AG09319 (cell line): ENCODE results near the gene STK17A.
A peak's percentile ranks its signal among the peaks of the same experiment; 100 is the strongest.

Source experiments
- DNase-seq: peaks from one replicate; pipeline ENCODE4 v3.0.0-alpha.2; 2010; ENCODE audit warnings: low read depth; ENCODE audit errors: extremely low read depth
- TF ChIP-seq, protein P1 (sequence below): IDR thresholded peaks from 2 replicates; pipeline ENCODE4 v1.5.1; 2011; ENCODE audit warnings: low read depth, mild to moderate bottlenecking, inconsistent platforms, low read length, moderate library complexity

Gene STK17A

DNA sequence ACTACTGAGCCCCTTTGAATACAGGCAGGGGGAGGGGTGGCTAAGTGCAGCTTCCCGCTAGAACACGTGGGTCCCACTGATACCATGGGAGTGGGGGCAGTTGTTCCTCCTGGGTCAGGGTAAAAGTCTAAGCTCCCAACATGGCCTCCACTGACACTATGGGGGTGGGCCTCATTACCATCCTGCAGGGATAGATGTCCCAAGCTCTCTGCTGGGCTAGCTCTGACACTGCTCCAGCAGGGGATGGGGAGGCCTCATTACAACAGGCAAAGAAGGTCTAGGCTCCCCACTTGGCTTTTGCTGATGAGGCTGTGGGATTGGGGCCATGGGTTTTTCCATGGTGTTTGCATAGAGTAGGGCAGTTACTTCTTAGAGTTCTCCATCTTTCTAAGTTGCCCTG is 51.5 kb downstream of the STK17A start:
- no peak for DNase-seq
- TF ChIP-seq, protein P1, sequence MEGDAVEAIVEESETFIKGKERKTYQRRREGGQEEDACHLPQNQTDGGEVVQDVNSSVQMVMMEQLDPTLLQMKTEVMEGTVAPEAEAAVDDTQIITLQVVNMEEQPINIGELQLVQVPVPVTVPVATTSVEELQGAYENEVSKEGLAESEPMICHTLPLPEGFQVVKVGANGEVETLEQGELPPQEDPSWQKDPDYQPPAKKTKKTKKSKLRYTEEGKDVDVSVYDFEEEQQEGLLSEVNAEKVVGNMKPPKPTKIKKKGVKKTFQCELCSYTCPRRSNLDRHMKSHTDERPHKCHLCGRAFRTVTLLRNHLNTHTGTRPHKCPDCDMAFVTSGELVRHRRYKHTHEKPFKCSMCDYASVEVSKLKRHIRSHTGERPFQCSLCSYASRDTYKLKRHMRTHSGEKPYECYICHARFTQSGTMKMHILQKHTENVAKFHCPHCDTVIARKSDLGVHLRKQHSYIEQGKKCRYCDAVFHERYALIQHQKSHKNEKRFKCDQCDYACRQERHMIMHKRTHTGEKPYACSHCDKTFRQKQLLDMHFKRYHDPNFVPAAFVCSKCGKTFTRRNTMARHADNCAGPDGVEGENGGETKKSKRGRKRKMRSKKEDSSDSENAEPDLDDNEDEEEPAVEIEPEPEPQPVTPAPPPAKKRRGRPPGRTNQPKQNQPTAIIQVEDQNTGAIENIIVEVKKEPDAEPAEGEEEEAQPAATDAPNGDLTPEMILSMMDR: no peak

DNA sequence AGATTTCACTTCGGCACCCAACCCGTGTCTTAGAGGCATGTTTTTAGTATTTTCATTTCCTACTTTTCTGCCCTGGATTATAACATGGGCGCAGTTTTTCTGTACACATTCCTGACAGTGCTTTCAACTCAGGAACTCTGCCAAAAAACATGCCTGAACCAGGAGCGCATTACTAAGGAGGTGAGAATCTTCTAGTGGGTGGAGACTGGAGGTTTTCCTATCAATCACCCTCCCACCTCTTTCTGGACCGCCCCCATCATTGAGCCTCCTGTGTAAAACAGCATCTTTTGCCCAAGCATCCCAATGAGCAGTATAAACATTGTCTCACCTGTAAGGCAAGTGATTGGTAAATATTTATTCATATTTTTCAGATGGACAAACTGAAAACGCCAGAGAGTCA is 53.2 kb downstream of the STK17A start:
- DNase-seq: no peak

DNA sequence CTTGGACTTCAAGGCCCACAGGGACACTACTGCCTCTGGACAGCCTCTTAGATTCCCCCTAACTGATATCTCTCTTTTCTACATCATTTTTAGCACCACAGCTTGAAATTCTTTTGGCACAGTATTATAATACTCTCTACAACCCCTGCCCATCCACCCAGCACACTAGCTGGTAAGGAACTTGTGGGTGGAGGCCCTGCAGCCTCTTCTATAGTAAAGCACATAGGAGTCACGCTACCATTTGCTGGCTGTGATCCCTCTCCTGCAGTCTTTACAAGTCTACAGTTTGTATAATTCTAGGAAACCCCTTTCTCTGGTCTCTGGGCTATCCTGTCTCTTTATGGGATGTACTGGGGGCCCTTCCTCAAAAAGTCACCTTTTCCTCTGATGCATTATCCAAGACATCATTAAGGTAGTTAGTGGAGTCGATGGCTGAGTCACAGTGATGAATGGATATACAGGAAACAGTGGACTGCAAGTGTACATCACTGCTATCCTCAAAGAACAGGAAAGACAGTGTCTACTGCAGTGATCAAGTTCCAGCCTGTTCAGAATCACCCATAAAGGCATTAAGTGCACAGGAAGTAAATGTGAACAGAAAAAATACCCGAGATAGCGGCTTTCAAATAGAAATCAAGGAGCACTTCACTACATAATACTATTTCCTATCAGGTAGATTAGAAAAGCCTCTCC is 54.4 kb downstream of the STK17A start:
- DNase-seq: no peak
- TF ChIP-seq, protein P1: no peak

More for the DNA sequence above, 53.2 kb downstream of the STK17A start:
- TF ChIP-seq, protein P1: no peak

DNA sequence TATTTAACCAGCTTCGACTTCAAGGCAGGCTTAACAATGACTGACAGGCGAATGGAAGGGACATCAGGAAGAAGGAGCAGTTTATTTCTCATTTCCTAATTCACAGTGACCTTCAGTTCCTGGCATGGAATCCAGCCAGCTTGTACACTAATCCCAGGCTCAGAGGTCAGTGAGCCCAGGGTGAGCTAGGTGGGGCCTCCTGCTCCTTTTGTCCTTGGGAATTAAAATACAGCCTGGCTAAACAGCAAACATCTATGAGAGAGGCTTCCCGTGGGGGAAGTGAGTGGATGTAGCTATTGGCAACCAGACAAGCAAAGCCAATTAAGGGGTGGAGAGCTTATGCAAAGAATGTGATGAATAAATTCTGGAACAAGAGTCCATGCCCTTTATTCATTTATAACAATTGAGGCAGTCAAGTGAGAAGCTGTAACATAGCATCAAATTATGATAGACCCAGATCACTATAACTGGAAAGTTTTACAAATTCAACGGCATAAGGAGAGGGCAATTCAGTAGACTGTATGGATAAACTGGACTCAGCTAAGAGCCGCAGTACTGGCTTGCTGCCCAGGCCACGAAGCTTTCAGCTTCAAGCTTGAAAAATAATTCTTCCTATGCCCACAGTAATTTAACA is 57.1 kb downstream of the STK17A start:
- TF ChIP-seq, protein P1: no peak
- peak; percentile 75 for DNase-seq

DNA sequence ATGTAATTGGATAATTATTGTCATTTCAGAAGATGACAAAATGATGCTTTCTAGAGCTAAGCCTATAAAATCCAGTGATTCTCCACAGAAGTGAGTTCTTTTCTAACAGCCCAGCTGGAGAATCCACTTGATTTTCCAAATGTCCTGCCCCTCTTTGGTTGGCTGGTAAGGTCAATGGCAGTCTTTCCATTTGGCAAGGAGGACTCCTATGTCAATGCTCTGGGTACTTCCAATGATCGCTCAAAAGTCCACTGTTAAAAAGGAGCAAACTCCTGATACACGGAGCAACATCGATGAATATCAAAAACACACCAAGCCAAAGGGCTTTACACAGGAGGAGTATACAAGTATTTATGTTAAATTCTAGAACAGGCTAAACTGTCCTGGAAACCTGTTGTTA is 57.8 kb downstream of the STK17A start:
- TF ChIP-seq, protein P1: no peak
- no peak for DNase-seq

DNA sequence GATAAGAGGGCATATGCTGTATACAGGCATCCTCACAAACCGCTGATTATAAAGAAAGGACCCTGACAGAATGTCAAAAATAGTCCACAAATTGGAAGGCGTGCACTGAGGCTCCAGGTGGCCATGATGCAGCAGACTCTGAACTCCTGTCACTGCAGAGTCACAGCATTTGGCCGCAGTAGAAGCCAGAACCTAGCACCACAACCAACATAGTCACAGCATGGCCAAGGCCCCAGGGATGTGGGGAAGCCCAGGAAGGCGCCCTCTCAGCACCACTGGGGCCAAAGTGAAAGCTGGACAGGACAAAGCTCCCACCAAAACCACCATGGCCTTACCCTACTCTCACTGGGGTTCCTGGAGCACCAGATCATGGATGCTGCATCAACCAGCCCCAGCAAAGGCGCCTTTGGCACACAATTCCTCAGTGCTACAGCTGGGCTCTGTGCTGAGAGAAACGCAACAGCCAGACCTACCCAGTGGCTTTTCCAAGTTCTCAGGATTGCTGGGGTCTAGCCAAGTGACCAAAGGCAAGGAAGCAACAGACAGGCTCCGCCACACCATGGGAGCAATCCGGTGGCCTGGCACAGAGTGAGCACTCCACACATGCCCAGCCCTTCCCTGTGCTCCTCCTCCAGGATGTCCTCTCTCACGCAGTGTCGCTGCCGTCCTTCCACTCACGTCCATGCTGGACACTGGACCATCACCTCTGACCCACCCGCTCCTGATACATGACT is 60.2 kb downstream of the STK17A start:
- TF ChIP-seq, protein P1: no peak
- DNase-seq: no peak

DNA sequence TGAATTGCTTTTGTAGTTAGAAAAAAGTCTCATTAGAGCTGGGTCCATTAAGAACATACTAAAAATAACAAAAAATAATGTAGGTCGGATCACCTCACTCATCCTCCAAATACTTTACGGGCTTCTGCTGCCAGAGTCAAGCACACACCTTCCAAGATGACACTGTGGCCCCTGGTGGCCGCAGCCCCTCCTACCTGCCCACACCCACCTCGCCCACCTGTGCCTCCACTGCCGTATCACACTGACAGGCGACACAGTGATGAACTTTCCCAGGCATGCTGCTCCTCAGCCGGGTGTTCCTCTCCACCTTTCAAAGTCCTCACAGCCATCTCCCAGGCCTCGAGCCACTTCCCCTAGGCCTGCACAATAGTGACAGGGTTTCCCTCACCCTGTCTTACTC is 60.9 kb downstream of the STK17A start:
- no peak for DNase-seq
- TF ChIP-seq, protein P1: no peak
